Measurements from ENCODE around the gene CPLX3.

The CPLX3 gene

GRCh38 chr15:74787251-74788041 is 39.0 kb upstream of the CPLX3 start:
- FAIRE-seq (peak; percentile 99), DNase-seq (ENCODE audit: insufficient read length, low spot score) (peak; percentile 73)

GRCh38 chr15:74788042-74788682 is 38.3 kb upstream of the CPLX3 start:
- FAIRE-seq: no peak

GRCh38 chr15:74788683-74789151 is 37.7 kb upstream of the CPLX3 start:
- DNase-seq (ENCODE audit: insufficient read length, low spot score) (no peak), FAIRE-seq (no peak)

More at GRCh38 chr15:74788042-74788682, 38.3 kb upstream of the CPLX3 start:
- no peak for DNase-seq (ENCODE audit: insufficient read length, low spot score)

GRCh38 chr15:74789171-74789631 is 37.2 kb upstream of the CPLX3 start:
- DNase-seq (ENCODE audit: insufficient read length, low spot score) (no peak), FAIRE-seq (no peak)

GRCh38 chr15:74789741-74790079 is 36.7 kb upstream of the CPLX3 start:
- DNase-seq (ENCODE audit: insufficient read length, low spot score) (no peak), FAIRE-seq (no peak)

- DNase-seq (ENCODE audit: insufficient read length, low spot score) (no peak), FAIRE-seq (peak; percentile 96)
Observed at GRCh38 chr15:74790080-74790916, 36.1 kb upstream of the CPLX3 start.

- peak; percentile 76 for FAIRE-seq
Observed at GRCh38 chr15:74791007-74791406, 35.4 kb upstream of the CPLX3 start.

GRCh38 chr15:74791667-74792066 is 34.8 kb upstream of the CPLX3 start:
- no peak for DNase-seq (ENCODE audit: insufficient read length, low spot score)
- peak; percentile 35 for FAIRE-seq

More at GRCh38 chr15:74791007-74791406, 35.4 kb upstream of the CPLX3 start:
- no peak for DNase-seq (ENCODE audit: insufficient read length, low spot score)

- DNase-seq (ENCODE audit: insufficient read length, low spot score) (no peak), FAIRE-seq (peak; percentile 69)
Observed at GRCh38 chr15:74792227-74793016, 34.0 kb upstream of the CPLX3 start.

- DNase-seq (ENCODE audit: insufficient read length, low spot score) (no peak), FAIRE-seq (peak; percentile 35)
Observed at GRCh38 chr15:74793135-74794028, 33.0 kb upstream of the CPLX3 start.

GRCh38 chr15:74794248-74794969 is 32.0 kb upstream of the CPLX3 start:
- FAIRE-seq (no peak), DNase-seq (ENCODE audit: insufficient read length, low spot score) (no peak)

GRCh38 chr15:74794970-74795349 is 31.5 kb upstream of the CPLX3 start:
- DNase-seq (ENCODE audit: insufficient read length, low spot score) (no peak), FAIRE-seq (no peak)

- FAIRE-seq (no peak), DNase-seq (ENCODE audit: insufficient read length, low spot score) (no peak)
Observed at GRCh38 chr15:74795966-74796625, 30.3 kb upstream of the CPLX3 start.

- DNase-seq (ENCODE audit: insufficient read length, low spot score) (no peak), FAIRE-seq (no peak)
Observed at GRCh38 chr15:74798388-74799254, 27.8 kb upstream of the CPLX3 start.

GRCh38 chr15:74799255-74799855 is 27.1 kb upstream of the CPLX3 start:
- FAIRE-seq (no peak), DNase-seq (ENCODE audit: insufficient read length, low spot score) (no peak)

GRCh38 chr15:74799856-74800558 is 26.4 kb upstream of the CPLX3 start:
- DNase-seq (ENCODE audit: insufficient read length, low spot score) (peak; percentile 94), FAIRE-seq (peak; percentile 96)
